HepG2 (cell line): Measurements from ENCODE around the gene TBL3. TPM values are rescaled to one million over a fixed set of nuclear protein-coding genes. Genes with fewer than 3 reads are reported as not detected.

Source experiments
- DDIT3 ChIP-seq: sonication (generic); formaldehyde crosslinking; IDR thresholded peaks from 2 replicates; pipeline ENCODE4 v1.4.0; 2020; ENCODE audit warnings: mild to moderate bottlenecking, missing genetic modification reagents
- E2F5 ChIP-seq: sonication (generic); formaldehyde crosslinking; conservative IDR thresholded peaks from 2 replicates; pipeline ENCODE4 v1.4.0; 2020; ENCODE audit warnings: missing genetic modification reagents
- HIC2 ChIP-seq: sonication (generic); formaldehyde crosslinking; IDR thresholded peaks from 2 replicates; pipeline ENCODE4 v1.9.0; 2022; ENCODE audit warnings: low read depth, missing genetic modification reagents
- MAZ ChIP-seq, 2 experiments: sonication (generic) in 1 of 2; formaldehyde crosslinking in 1 of 2; IDR thresholded peaks; 2 replicates each; pipeline versions ENCODE4 v1.5.0 to v1.6.1; 2012 to 2020; ENCODE audit warnings: low read depth in 2 of 2, mild to moderate bottlenecking in 2 of 2, borderline replicate concordance in 1 of 2, improper control_type of control experiment in 1 of 2, low read length in 1 of 2, missing genetic modification reagents in 1 of 2, moderate library complexity in 1 of 2
- MTF2 ChIP-seq: sonication (generic); formaldehyde crosslinking; IDR thresholded peaks from 2 replicates; pipeline ENCODE4 v1.5.0; 2020; ENCODE audit warnings: missing genetic modification reagents, borderline replicate concordance
- NFYC ChIP-seq: IDR thresholded peaks from 2 replicates; pipeline ENCODE4 v1.6.1; 2016; ENCODE audit warnings: missing genetic modification reagents, missing compliant biosample characterization
- PLRG1 ChIP-seq: fragments of 450-650 bp; conservative IDR thresholded peaks from 2 replicates; pipeline ENCODE4 v1.6.1; 2016
- PPARG ChIP-seq: conservative IDR thresholded peaks from 2 replicates; pipeline ENCODE4 v1.6.1; 2016; ENCODE audit warnings: missing biosample characterization, missing genetic modification reagents
- RARA ChIP-seq: IDR thresholded peaks from 2 replicates; pipeline ENCODE4 v1.6.1; 2016; ENCODE audit warnings: missing genetic modification reagents, missing compliant biosample characterization
- SMYD3 ChIP-seq: sonication (generic); formaldehyde crosslinking; IDR thresholded peaks from 2 replicates; pipeline ENCODE4 v1.8.1; 2023; ENCODE audit warnings: mild to moderate bottlenecking, missing genetic modification reagents
- SRY ChIP-seq: sonication (generic); formaldehyde crosslinking; IDR thresholded peaks from 2 replicates; pipeline ENCODE4 v1.8.0; 2022; ENCODE audit warnings: mild to moderate bottlenecking, missing genetic modification reagents
- STAG1 ChIP-seq: sonication (generic); formaldehyde crosslinking; IDR thresholded peaks from 2 replicates; pipeline ENCODE4 v1.4.0; 2020; ENCODE audit warnings: missing genetic modification reagents
- TBP ChIP-seq: sonication (generic); formaldehyde crosslinking; IDR thresholded peaks from 2 replicates; pipeline ENCODE4 v1.5.0; 2020; ENCODE audit warnings: missing genetic modification reagents
- TBX3 ChIP-seq: fragments of 450-650 bp; IDR thresholded peaks from 2 replicates; pipeline ENCODE4 v1.6.1; 2017; ENCODE audit warnings: antibody characterized with exemption, mild to moderate bottlenecking, inconsistent platforms, borderline replicate concordance
- ZNF430 ChIP-seq: sonication (generic); formaldehyde crosslinking; IDR thresholded peaks from 2 replicates; pipeline ENCODE4 v1.9.0; 2021; ENCODE audit warnings: mild to moderate bottlenecking, missing genetic modification reagents
- ZNF44 ChIP-seq: sonication (generic); formaldehyde crosslinking; IDR thresholded peaks from 2 replicates; pipeline ENCODE4 v1.5.1; 2020; ENCODE audit warnings: mild to moderate bottlenecking, missing genetic modification reagents
- ZNF598 ChIP-seq: sonication (generic); formaldehyde crosslinking; IDR thresholded peaks from 2 replicates; pipeline ENCODE4 v1.5.1; 2020; ENCODE audit warnings: mild to moderate bottlenecking, missing genetic modification reagents, borderline replicate concordance
- ZNF674 ChIP-seq: sonication (generic); formaldehyde crosslinking; IDR thresholded peaks from 2 replicates; pipeline ENCODE4 v1.5.0; 2020; ENCODE audit warnings: low read depth, mild to moderate bottlenecking, missing genetic modification reagents
- ZNF883 ChIP-seq: sonication (generic); formaldehyde crosslinking; IDR thresholded peaks from 2 replicates; pipeline ENCODE4 v1.5.1; 2020; ENCODE audit warnings: mild to moderate bottlenecking, missing genetic modification reagents; ENCODE audit errors: not compliant biosample characterization
- ZSCAN21 ChIP-seq: sonication (generic); formaldehyde crosslinking; IDR thresholded peaks from 2 replicates; pipeline ENCODE4 v1.8.0; 2022; ENCODE audit warnings: mild to moderate bottlenecking, missing genetic modification reagents, moderate library complexity, borderline replicate concordance
- polyA plus RNA-seq, 8 experiments: library from polyadenylated mRNA; depleted of rRNA in 3 of 8; stranded (reverse) in 7 of 8; unstranded in 1 of 8; fragments of >200 nt; fragmentation: Illumina TruSeq in 4 of 8; extraction: Trizol in 4 of 8; gene quantifications; 2 replicates each; pipeline versions ENCODE4 v1.2.1 to v1.2.3, GENCODE V29; 2011 to 2016; ENCODE audit warnings: low read depth in 4 of 8, missing spikeins in 1 of 8, mixed read lengths in 1 of 8; ENCODE audit not compliant: insufficient read depth in 1 of 8
- total RNA-seq, 5 experiments: library from RNA; depleted of rRNA; stranded (reverse); fragments of >200 nt; fragmentation: Illumina TruSeq; extraction: Trizol; gene quantifications; 2 replicates each; pipeline ENCODE4 v1.2.3, GENCODE V29; 2016; ENCODE audit warnings: low read depth in 1 of 5
- TF ChIP-seq, protein P1 (sequence below): sonication (generic); formaldehyde crosslinking; IDR thresholded peaks from 2 replicates; pipeline ENCODE4 v1.4.0; 2020; ENCODE audit warnings: missing genetic modification reagents
- TF ChIP-seq, protein P2 (sequence below): sonication (generic); formaldehyde crosslinking; IDR thresholded peaks from 2 replicates; pipeline ENCODE4 v1.5.1; 2020; ENCODE audit warnings: missing genetic modification reagents, mild to moderate bottlenecking, borderline replicate concordance

TBL3 gene
- total and polyA plus RNA-seq, 2 of the 13 experiments (the other 11 are each of a cell fraction or from before 2014, with no cell fraction given) = 16.8 to 38.0 TPM

DNA sequence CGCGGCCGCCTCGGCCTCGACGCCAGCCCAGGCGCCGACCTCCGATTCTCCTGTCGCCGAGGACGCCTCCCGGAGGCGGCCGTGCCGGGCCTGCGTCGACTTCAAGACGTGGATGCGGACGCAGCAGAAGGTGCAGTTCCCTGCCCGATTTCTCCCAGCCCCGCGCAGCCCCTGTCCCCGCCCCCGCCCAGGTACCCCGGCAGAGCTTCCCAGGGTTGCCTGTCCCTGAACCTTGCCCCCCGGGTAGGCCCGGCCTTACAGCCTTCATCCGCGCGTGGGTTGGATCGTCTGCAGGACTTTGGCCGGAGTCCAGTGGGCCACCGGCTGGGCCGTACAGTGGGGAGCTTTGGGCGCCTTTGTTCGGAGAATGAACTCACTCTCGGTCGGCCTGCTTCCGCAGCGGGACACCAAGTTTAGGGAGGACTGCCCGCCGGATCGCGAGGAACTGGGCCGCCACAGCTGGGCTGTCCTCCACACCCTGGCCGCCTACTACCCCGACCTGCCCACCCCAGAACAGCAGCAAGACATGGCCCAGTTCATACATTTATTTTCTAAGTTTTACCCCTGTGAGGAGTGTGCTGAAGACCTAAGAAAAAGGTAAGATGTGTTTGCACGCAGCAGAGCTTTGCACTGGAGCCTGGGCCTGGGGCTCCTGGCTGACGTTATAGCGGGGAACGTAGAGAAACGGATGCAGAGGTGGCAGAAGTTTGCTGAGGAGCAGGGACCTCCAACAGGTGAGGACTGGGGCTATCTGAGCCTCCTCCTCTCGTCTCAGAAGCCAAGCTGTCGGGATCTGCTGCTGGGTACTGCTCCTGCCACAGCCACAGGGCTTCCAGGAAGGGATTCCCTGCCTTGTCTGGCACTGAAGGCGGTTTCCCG is 12.7 kb downstream of the TBL3 start (continued):
- no peak for TF ChIP-seq HIC2 (CRISPR knock-in tag)
- TF ChIP-seq DDIT3 = no peak
- no peak; the same call in 1 of the 2 replicates for TF ChIP-seq RARA (CRISPR knock-in tag)
- no peak for TF ChIP-seq STAG1 (CRISPR knock-in tag)
- no peak for TF ChIP-seq PLRG1
- no peak for TF ChIP-seq ZNF44
- TF ChIP-seq, protein P1, sequence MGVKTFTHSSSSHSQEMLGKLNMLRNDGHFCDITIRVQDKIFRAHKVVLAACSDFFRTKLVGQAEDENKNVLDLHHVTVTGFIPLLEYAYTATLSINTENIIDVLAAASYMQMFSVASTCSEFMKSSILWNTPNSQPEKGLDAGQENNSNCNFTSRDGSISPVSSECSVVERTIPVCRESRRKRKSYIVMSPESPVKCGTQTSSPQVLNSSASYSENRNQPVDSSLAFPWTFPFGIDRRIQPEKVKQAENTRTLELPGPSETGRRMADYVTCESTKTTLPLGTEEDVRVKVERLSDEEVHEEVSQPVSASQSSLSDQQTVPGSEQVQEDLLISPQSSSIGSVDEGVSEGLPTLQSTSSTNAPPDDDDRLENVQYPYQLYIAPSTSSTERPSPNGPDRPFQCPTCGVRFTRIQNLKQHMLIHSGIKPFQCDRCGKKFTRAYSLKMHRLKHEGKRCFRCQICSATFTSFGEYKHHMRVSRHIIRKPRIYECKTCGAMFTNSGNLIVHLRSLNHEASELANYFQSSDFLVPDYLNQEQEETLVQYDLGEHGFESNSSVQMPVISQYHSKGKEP (CRISPR knock-in tag) = no peak
- TF ChIP-seq, protein P2, sequence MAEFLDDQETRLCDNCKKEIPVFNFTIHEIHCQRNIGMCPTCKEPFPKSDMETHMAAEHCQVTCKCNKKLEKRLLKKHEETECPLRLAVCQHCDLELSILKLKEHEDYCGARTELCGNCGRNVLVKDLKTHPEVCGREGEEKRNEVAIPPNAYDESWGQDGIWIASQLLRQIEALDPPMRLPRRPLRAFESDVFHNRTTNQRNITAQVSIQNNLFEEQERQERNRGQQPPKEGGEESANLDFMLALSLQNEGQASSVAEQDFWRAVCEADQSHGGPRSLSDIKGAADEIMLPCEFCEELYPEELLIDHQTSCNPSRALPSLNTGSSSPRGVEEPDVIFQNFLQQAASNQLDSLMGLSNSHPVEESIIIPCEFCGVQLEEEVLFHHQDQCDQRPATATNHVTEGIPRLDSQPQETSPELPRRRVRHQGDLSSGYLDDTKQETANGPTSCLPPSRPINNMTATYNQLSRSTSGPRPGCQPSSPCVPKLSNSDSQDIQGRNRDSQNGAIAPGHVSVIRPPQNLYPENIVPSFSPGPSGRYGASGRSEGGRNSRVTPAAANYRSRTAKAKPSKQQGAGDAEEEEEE (CRISPR knock-in tag) = no peak
- no peak for TF ChIP-seq MTF2
- TF ChIP-seq ZNF883 (CRISPR knock-in tag) = peak; percentile 1
- TF ChIP-seq ZNF674 (CRISPR knock-in tag) = no peak
- no peak for TF ChIP-seq TBP (CRISPR knock-in tag)
- TF ChIP-seq ZNF430 = no peak
- TF ChIP-seq NFYC (CRISPR knock-in tag) = no peak
- TF ChIP-seq TBX3 = no peak
- TF ChIP-seq ZNF598 (CRISPR knock-in tag) = no peak
- no peak for TF ChIP-seq MAZ (IDR thresholded peaks at IDR 0.05; ENCODE audit: borderline replicate concordance, low read depth, low read length)
- 0 out of 2 replicates have a peak, but pooled peaks have one; percentile 11 for TF ChIP-seq MAZ (CRISPR knock-in tag; IDR thresholded peaks at IDR 0.05; ENCODE audit: low read depth)
- TF ChIP-seq E2F5 = no peak
- no peak for TF ChIP-seq SRY
- no peak for TF ChIP-seq ZSCAN21 (CRISPR knock-in tag)
- TF ChIP-seq SMYD3 (CRISPR knock-in tag) = no peak
- no peak for TF ChIP-seq PPARG
